HCT116 (cell line): ENCODE measurements around the gene KY. TPM values are rescaled to one million over a fixed set of nuclear protein-coding genes. Genes with fewer than 3 reads are reported as not detected.

Source experiments
- ATAC-seq: fragments of 200-7000 bp; cut with Tn5 transposase; 2 replicates; pipeline ENCODE4 v1.9.1; 2020; ENCODE audit warnings: mild to moderate bottlenecking, moderate library complexity
- BruUV-seq: library from RNA; stranded (reverse); fragments of 400-500 nt; replicated peaks from 2 replicates; lab custom pipeline; 2021; lab: Mats Ljungman, UMichigan
- CTCF ChIA-PET: fragments of 300-600 bp; sonication (Branson Sonifier 250); formaldehyde crosslinking; loops from one replicate; lab custom pipeline; 2021; ENCODE audit warnings: antibody characterized with exemption; lab: Charles Lee
- POLR2A ChIA-PET: fragments of 300-600, 350-600 bp; sonication (Branson Sonifier 250); formaldehyde crosslinking; loops from one replicate; lab custom pipeline; 2021; ENCODE audit warnings: antibody characterized with exemption; lab: Charles Lee
- RAD21 ChIA-PET, 2 experiments: fragments of 300-600 bp; sonication (Branson Sonifier 250); formaldehyde crosslinking; loops; one replicate each; lab custom pipeline; 2023; ENCODE audit warnings: low total read pairs in 2 of 2; ENCODE audit not compliant: uncharacterized antibody in 2 of 2, unreplicated experiment in 2 of 2, low non-redundant PET in 1 of 2; lab: Charles Lee
- DNase-seq: peaks from one replicate; pipeline ENCODE4 v3.0.0-alpha.2; 2010; ENCODE audit warnings: low read depth, low spot score
- H2AFZ ChIP-seq: fragments of 200-600 bp; shearing (Covaris generic), sonication (generic); 2 replicates; pipeline ENCODE4 v1.6.1; 2017; ENCODE audit warnings: low read depth, mixed run types, mixed read lengths, antibody characterized with exemption, low read length; ENCODE audit not compliant: poor library complexity, severe bottlenecking
- H3K27ac ChIP-seq: 2 replicates; pipeline ENCODE4 v1.5.1; 2012; ENCODE audit warnings: low read depth, low read length
- H3K27me3 ChIP-seq: fragments of 200-600 bp; sonication (generic); 2 replicates; pipeline ENCODE4 v1.6.1; 2016; ENCODE audit warnings: mixed run types, low read length, mixed read lengths; ENCODE audit not compliant: insufficient read depth
- H3K36me3 ChIP-seq, 2 experiments: fragments of 200-500 bp in 1 of 2; fragments of 200-600 bp in 1 of 2; sonication (Bioruptor generic) in 1 of 2; sonication (generic) in 1 of 2; 2 replicates each; pipeline versions ENCODE4 v1.5.1 to v1.6.1; 2014 to 2016; ENCODE audit warnings: low read length in 2 of 2, inconsistent platforms in 1 of 2, mixed read lengths in 1 of 2, mixed run types in 1 of 2; ENCODE audit not compliant: insufficient read depth in 2 of 2, control insufficient read depth in 1 of 2
- H3K4me1 ChIP-seq, 2 experiments: fragments of 200-600 bp in 1 of 2; sonication (generic) in 1 of 2; 2 replicates each; pipeline versions ENCODE4 v1.5.1 to v1.6.1; 2012 to 2017; ENCODE audit warnings: low read length in 2 of 2, inconsistent platforms in 1 of 2, mild to moderate bottlenecking in 1 of 2, mixed read lengths in 1 of 2, mixed run types in 1 of 2, moderate library complexity in 1 of 2; ENCODE audit not compliant: insufficient read depth in 2 of 2, control insufficient read depth in 1 of 2
- H3K4me2 ChIP-seq: fragments of 200-600 bp; sonication (generic); 2 replicates; pipeline ENCODE4 v1.6.1; 2017; ENCODE audit warnings: mixed run types, low read length, mixed read lengths
- H3K4me3 ChIP-seq, 2 experiments: fragments of 200-600 bp in 1 of 2; sonication (generic) in 1 of 2; replicated peaks in 1 of 2; 2 replicates each; pipeline ENCODE4 v1.5.1; 2011 to 2016; ENCODE audit warnings: low read length in 2 of 2, control low read depth in 1 of 2, low read depth in 1 of 2, mild to moderate bottlenecking in 1 of 2, mixed read lengths in 1 of 2, mixed run types in 1 of 2
- H3K79me2 ChIP-seq: fragments of 200-600 bp; sonication (generic); 2 replicates; pipeline ENCODE4 v1.6.1; 2017; ENCODE audit warnings: mild to moderate bottlenecking, mixed run types, low read length, moderate library complexity, mixed read lengths; ENCODE audit not compliant: insufficient read depth
- H3K9ac ChIP-seq: fragments of 200-600 bp; sonication (generic); 2 replicates; pipeline ENCODE4 v1.6.1; 2016; ENCODE audit warnings: low read length, mixed read lengths
- H3K9me2 ChIP-seq: fragments of 200-600 bp; sonication (generic), shearing (Covaris generic); 2 replicates; pipeline ENCODE4 v1.6.1; 2017; ENCODE audit warnings: mixed run types, mild to moderate bottlenecking, moderate library complexity; ENCODE audit not compliant: insufficient read depth
- H3K9me3 ChIP-seq, 2 experiments: fragments of 200-500 bp in 1 of 2; fragments of 200-600 bp in 1 of 2; sonication (Bioruptor generic) in 1 of 2; sonication (generic) in 1 of 2; 2 replicates each; pipeline ENCODE4 v1.6.1; 2014 to 2017; ENCODE audit warnings: low read length in 2 of 2, mixed read lengths in 2 of 2, inconsistent platforms in 1 of 2, low read depth in 1 of 2, mild to moderate bottlenecking in 1 of 2, mixed run types in 1 of 2, moderate library complexity in 1 of 2; ENCODE audit not compliant: control insufficient read depth in 1 of 2, insufficient read depth in 1 of 2
- H4K20me1 ChIP-seq: fragments of 200-600 bp; sonication (generic), shearing (Covaris generic); 2 replicates; pipeline ENCODE4 v1.6.1; 2017; ENCODE audit warnings: mixed run types, mild to moderate bottlenecking, moderate library complexity; ENCODE audit not compliant: insufficient read depth
- CBX3 ChIP-seq: IDR thresholded peaks from 2 replicates; pipeline ENCODE4 v1.6.1; 2012; ENCODE audit warnings: low read depth
- CEBPB ChIP-seq: IDR thresholded peaks from 2 replicates; pipeline ENCODE4 v1.6.1; 2012; ENCODE audit warnings: low read depth
- EGR1 ChIP-seq: IDR thresholded peaks from 2 replicates; pipeline ENCODE4 v1.6.1; 2012; ENCODE audit warnings: low read depth
- ELF1 ChIP-seq: IDR thresholded peaks from 2 replicates; pipeline ENCODE4 v1.6.1; 2012; ENCODE audit warnings: low read depth, borderline replicate concordance
- EZH2 ChIP-seq: fragments of 200-600 bp; sonication (generic); IDR thresholded peaks from 2 replicates; pipeline ENCODE4 v1.6.1; 2017; ENCODE audit warnings: antibody characterized with exemption, mixed run types
- EZH2phosphoT487 ChIP-seq: fragments of 200-600 bp; IDR thresholded peaks from 2 replicates; pipeline ENCODE4 v1.6.1; 2018; ENCODE audit warnings: antibody characterized with exemption, borderline replicate concordance
- FOSL1 ChIP-seq: IDR thresholded peaks from 2 replicates; pipeline ENCODE4 v1.6.1; 2012; ENCODE audit warnings: low read depth
- JUND ChIP-seq: IDR thresholded peaks from 2 replicates; pipeline ENCODE4 v1.6.1; 2012
- MAX ChIP-seq: IDR thresholded peaks from 2 replicates; pipeline ENCODE4 v1.6.1; 2012
- POLR2A ChIP-seq: IDR thresholded peaks from 2 replicates; pipeline ENCODE4 v1.7.0; 2011; ENCODE audit warnings: borderline replicate concordance; ENCODE audit not compliant: insufficient read depth, insufficient read length; ENCODE audit errors: extremely low read depth
- RAD21 ChIP-seq: IDR thresholded peaks from 2 replicates; pipeline ENCODE4 v1.6.1; 2012; ENCODE audit warnings: low read depth, mild to moderate bottlenecking
- REST ChIP-seq: IDR thresholded peaks from 2 replicates; pipeline ENCODE4 v1.6.1; 2012; ENCODE audit warnings: low read depth
- SP1 ChIP-seq: IDR thresholded peaks from 2 replicates; pipeline ENCODE4 v1.6.1; 2012; ENCODE audit warnings: low read depth
- SRF ChIP-seq: IDR thresholded peaks from 2 replicates; pipeline ENCODE4 v1.6.1; 2012; ENCODE audit warnings: low read depth
- TCF7L2 ChIP-seq: IDR thresholded peaks from 2 replicates; pipeline ENCODE4 v1.7.0; 2011; ENCODE audit warnings: borderline replicate concordance, inconsistent platforms; ENCODE audit not compliant: insufficient read depth, insufficient read length; ENCODE audit errors: extremely low read depth
- YY1 ChIP-seq: IDR thresholded peaks from 2 replicates; pipeline ENCODE4 v1.6.1; 2011; ENCODE audit warnings: low read length, low read depth, moderate library complexity, mild to moderate bottlenecking; ENCODE audit not compliant: insufficient replicate concordance; ENCODE audit errors: extremely low read depth
- ZBTB33 ChIP-seq: IDR thresholded peaks from 2 replicates; pipeline ENCODE4 v1.6.1; 2011; ENCODE audit warnings: mild to moderate bottlenecking, low read length, moderate library complexity; ENCODE audit not compliant: insufficient replicate concordance; ENCODE audit errors: extremely low read depth
- ZFX ChIP-seq: fragments of 450-650 bp; IDR thresholded peaks from 2 replicates; pipeline ENCODE4 v1.6.1; 2017
- intact Hi-C: fragments of 100-400 bp; cut with micrococcal nuclease; formaldehyde crosslinking; loops from 2 replicates; pipeline ENCODE4 v1.10.0; 2022
- total RNA-seq: library from RNA; stranded (reverse); gene quantifications from one replicate; pipeline ENCODE4 v1.2.1, GENCODE V29; 2021; ENCODE audit not compliant: unreplicated experiment

KY gene
- total RNA-seq, 1 experiment from 2014 or later: not detected

GRCh38 chr3:134658555-134658954 is 7.7 kb upstream of the KY start:
- Histone ChIP-seq H3K9ac (no peak overlapping the region), H3K36me3 (no peaks in the 10 kb centered on the region), H3K4me3 (no peak overlapping the region), H3K4me2 (no peak overlapping the region), H3K79me2 (no peaks in the 10 kb centered on the region), H3K9me3 (no peaks in the 10 kb centered on the region)
- intact Hi-C loops: no loop called here
- CTCF ChIA-PET: no interaction called here
- no peak for TF ChIP-seq CEBPB
- no peak for TF ChIP-seq REST
- no peak for TF ChIP-seq POLR2A
- no peak for TF ChIP-seq FOSL1
- no peak for TF ChIP-seq EZH2phosphoT487
- no peak for TF ChIP-seq ELF1
- no peak for TF ChIP-seq ZBTB33
- no peak for TF ChIP-seq MAX
- no peak for TF ChIP-seq EGR1
- TF ChIP-seq YY1: no peak
- TF ChIP-seq JUND: no peak
- TF ChIP-seq CBX3: no peak
- TF ChIP-seq RAD21: no peak
- TF ChIP-seq SP1: no peak
- no peak for TF ChIP-seq SRF
- no peak for TF ChIP-seq EZH2
- TF ChIP-seq ZFX: no peak
- TF ChIP-seq TCF7L2: no peak
- TF ChIP-seq, all 23 proteins: peak for 0
- BruUV-seq: no TSS peak
- H3K27me3 ChIP-seq: peaks cover 22% of the 10 kb centered on the region
- RAD21 ChIA-PET: no interaction called here
- no peaks in the 10 kb centered on the region for H4K20me1 ChIP-seq
- POLR2A ChIA-PET: no interaction called here
- no peaks in the 10 kb centered on the region for H3K9me2 ChIP-seq
- ATAC-seq (no peak), DNase-seq (no peak)
- no peak overlapping the region for H2AFZ ChIP-seq
- H3K4me1 ChIP-seq: no peaks in the 10 kb centered on the region
- H3K27ac ChIP-seq: no peak overlapping the region
